AG09309 (cell line): Measurements from ENCODE around the gene SHC2.
"Not testable (repeated sequence)": the region's sequence is repeated elsewhere in the genome, so short reads cannot be mapped to it uniquely, and the experiment has no call there.

ENCODE experiments used
- DNase-seq: peaks from one replicate; pipeline ENCODE4 v3.0.0-alpha.2; 2010; ENCODE audit warnings: low read depth
- H3K4me3 ChIP-seq: 2 replicates; pipeline ENCODE4 v1.5.1; 2011; ENCODE audit warnings: mild to moderate bottlenecking, low read depth, low read length, moderate library complexity; ENCODE audit not compliant: control insufficient read depth
- TF ChIP-seq, protein P1 (sequence below): IDR thresholded peaks from 2 replicates; pipeline ENCODE4 v1.5.1; 2011; ENCODE audit warnings: mild to moderate bottlenecking, low read depth, low read length, inconsistent platforms; ENCODE audit not compliant: insufficient read depth, control insufficient read depth; ENCODE audit errors: missing control alignments

Gene SHC2

DNA sequence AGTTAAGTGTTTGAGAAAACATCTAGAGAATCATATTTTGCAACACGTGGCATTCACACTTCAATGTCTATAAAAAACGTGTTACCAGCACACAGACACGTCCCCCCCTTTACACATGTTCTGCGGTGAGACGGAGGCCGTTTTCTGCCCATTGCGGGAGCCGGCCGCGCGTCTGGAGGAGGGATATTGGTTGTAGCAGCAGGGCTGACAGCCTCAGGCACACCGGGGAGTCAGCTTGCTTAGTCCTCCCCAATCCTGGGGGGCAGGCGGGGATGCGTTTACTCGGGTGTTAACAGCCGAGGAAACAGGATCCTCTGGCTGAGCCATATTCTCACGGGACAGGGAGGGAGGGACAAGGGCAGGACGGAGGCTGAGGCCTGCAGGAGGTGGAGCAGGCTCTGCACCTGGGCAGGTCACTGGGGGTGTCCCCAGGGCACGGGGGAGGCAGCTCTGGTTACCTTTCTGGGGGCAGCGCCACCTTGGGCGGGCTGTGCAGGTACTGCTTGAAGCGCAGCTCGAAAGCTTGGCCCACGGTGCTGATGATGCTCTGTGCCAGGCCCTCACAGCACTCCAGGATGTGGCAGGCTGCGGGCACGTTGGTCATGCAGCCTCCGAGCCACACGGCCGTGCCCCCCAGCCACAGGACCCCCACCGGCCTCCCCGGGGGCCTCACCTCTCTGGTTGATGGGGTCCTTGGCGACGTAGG is 25.0 kb downstream of the SHC2 start:
- no peak overlapping the region for H3K4me3 ChIP-seq
- TF ChIP-seq, protein P1, sequence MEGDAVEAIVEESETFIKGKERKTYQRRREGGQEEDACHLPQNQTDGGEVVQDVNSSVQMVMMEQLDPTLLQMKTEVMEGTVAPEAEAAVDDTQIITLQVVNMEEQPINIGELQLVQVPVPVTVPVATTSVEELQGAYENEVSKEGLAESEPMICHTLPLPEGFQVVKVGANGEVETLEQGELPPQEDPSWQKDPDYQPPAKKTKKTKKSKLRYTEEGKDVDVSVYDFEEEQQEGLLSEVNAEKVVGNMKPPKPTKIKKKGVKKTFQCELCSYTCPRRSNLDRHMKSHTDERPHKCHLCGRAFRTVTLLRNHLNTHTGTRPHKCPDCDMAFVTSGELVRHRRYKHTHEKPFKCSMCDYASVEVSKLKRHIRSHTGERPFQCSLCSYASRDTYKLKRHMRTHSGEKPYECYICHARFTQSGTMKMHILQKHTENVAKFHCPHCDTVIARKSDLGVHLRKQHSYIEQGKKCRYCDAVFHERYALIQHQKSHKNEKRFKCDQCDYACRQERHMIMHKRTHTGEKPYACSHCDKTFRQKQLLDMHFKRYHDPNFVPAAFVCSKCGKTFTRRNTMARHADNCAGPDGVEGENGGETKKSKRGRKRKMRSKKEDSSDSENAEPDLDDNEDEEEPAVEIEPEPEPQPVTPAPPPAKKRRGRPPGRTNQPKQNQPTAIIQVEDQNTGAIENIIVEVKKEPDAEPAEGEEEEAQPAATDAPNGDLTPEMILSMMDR: no peak
- DNase-seq: no peak

DNA sequence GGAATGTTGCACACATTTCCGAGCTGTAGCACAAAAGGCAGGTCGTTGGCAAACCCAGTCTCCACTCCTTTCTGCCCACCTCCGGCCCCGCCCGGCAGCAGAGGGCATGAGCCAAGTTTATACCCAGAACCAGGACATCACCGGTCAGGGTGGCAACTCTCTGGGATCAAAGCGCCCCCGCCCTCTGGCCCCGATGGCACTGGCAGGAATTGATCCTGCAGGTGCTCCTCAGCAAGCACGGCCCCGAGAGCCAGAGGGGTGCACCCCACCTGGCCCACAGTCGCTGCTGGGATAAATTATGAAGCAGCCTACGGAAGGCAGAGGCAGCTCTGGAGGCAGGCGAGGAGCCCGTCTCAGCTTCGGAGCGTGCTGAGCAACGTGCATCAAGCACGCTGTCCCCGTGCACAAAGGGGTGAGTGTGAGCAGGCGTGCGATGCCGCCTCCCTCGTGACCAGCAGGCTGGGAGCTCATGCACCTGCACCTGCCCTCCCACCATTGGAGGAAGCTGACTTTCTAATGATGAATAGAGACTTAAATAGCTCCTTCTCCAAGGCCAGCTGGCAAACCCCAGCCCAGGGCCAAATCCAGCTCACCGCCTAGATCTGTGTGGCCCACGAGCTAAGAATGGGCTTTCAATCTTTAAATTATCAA is 25.7 kb downstream of the SHC2 start:
- H3K4me3 ChIP-seq: no peak overlapping the region
- no peak for DNase-seq
- TF ChIP-seq, protein P1: no peak

DNA sequence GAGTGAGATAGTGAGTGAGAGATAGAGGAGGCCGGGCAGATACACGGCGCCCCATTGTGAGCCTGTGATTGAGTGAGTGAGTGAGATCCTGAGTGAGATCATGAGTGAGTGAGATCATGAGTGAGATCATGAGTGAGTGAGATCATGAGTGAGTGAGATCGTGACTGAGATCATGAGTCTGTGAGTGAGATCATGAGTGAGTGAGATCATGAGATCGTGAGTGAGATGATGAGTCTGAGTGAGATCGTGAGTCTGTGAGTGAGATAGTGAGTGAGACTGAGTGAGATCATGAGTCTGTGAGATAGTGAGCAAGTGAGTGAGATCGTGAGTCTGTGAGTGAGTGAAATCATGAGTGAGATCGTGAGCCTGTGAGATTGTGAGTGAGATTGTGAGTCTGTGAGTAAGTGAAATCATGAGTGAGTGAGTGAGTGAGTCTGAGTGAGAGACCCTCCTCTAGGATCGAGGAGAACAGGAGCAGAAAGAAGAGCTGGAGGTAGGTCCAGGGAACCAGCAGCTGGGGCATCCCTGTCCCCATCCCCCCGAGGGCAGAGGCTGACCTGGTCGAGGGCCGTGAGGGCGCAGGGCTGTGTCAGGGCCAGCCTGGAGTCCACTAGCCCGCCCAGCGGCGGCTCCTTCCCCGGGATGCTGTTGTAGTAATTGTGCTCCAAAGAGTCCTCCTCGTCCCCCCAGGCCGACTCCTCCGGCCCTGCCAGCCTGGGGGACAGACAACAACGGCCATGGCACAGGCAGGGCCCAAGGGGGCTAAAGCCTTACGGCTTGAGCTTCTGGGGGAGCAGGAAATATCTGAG is 26.5 kb downstream of the SHC2 start:
- no peak for DNase-seq
- TF ChIP-seq, protein P1: no peak
- H3K4me3 ChIP-seq: no peak overlapping the region

DNA sequence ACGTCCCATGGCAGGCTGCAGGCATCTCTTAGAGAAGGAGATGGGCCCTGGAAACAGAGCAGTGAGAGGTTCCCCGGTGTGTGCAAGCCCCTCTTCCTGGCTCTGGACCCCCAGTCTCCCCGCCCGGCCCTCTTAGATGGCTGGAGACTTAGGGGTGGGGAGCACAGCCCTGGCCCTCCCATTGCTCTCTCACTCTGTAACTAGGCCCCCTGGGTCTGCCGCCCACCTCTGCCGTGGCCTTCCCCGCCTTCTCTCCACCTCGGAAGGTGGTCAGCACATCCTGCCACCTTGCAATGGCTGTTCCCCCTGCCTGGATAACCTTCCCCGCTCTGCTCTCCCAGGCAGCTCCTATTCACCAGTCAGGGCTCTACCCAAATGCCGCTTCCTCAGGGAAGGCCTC is 30.1 kb downstream of the SHC2 start:
- TF ChIP-seq, protein P1: no peak
- H3K4me3 ChIP-seq: no peak overlapping the region
- no peak for DNase-seq

DNA sequence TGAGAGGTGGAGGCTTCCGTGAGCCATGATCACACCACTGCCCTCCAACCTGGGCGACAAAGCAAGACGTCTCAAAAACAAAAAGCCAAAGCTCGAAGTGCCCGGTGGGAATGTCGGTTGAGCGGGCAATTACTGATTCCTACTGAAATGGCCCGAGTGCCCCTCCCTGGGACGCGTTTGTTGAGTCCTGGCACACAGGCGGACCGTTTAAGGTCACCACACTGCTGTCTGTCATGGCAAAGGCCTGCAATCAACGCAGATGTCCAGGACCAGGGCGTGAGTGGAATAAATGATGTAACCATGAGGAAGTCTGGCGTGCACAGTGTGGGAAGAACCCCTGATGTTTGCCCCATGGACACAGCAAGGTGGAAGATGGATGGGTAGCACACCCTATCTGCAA is 32.7 kb downstream of the SHC2 start:
- TF ChIP-seq, protein P1: no peak
- DNase-seq: no peak
- H3K4me3 ChIP-seq: no peak overlapping the region

DNA sequence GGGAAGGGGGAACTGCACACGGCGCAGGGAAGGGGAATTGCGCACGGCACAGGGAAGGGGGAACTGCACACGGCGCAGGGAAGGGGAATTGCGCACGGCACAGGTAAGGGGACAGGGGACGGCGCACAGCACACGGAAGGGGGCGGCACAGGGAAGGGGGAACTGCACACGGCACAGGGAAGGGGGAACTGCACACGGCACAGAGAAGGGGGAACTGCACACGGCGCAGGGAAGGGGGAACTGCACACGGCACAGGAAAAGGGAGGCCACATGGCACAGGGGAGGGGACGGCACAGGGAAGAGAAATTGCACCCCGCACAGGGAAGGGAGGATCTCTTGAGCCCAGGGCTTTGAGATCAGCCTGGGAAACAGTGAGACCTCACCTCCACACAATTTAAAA is 33.2 kb downstream of the SHC2 start:
- DNase-seq, H3K4me3 ChIP-seq: not testable (repeated sequence)
